NCI-H1092 (cell line): Measurements from ENCODE around the gene TCF3.

Experiments
- DNase-seq: peaks from one replicate; lab custom pipeline; 2025; lab: John Stamatoyannopoulos, UW

Gene TCF3

DNA sequence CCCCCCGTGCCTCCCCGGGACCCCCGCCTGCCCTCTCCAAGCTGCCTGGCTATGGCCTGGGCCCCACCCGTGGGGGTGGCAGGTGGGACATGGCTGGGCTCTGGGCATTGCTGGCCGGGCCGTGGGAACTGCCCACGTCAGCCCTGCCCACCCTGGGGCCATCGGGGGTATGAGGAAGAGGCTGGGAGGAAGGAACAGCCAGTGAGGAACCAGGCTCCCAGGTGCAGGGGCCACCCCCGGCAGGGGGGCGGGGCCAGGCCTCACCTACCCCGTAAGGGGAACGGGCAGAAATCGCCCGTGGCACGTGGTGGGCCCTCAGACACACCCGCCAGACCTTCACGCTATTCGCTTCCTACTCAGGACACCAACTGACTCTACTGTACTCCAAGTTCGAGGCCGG is 22.4 kb downstream of the TCF3 start:
- no peak for DNase-seq

- DNase-seq = no peak
Observed at GRCh38 chr19:1629256-1629808, 23.1 kb downstream of the TCF3 start.

GRCh38 chr19:1627194-1627593 is 25.2 kb downstream of the TCF3 start:
- no peak for DNase-seq

GRCh38 chr19:1626417-1627010 is 25.9 kb downstream of the TCF3 start:
- DNase-seq = no peak

- DNase-seq = no peak
Observed at GRCh38 chr19:1624458-1624857, 28.0 kb downstream of the TCF3 start.

DNA sequence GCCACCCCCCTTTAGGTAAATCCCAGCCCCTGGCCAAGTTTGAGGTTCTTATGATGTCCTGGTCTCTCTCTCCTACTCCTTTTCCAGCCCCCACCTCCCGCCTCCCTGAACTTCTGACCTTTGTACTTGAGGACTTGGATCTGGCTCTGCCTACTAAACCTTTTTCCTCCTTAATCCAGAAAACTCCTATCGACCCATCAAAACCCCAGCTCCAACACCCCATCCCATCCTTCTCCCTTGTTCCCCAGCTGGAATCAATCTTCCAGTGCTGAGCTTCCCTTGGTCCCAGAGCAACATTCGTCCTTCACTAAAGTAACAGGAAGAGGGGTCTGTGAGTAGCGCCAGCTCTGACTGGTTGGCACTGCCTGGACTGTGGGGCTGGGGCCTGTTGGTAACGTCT is 29.9 kb downstream of the TCF3 start:
- DNase-seq = no peak

DNA sequence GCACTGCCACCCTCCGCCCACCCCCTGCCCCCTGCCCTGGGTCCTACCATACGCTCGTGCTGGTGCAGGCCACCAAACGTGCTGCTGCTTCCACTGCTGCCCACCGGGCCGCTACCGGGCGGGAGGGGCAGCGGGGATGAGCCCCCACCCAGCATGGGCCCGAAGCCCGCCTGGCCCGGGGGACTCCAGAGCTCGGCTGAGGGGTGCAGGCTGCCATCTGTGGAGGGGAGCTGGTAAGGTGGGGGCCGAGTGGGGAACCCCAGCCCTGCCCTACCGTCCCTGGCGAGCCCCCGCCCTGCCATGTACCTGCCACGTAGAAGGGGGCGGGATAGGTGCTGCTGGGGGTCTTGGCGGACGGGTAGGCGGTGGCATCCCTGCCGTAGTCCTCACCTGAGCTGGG is 30.4 kb downstream of the TCF3 start:
- DNase-seq = no peak

GRCh38 chr19:1621574-1621973 is 30.8 kb downstream of the TCF3 start:
- no peak for DNase-seq

DNA sequence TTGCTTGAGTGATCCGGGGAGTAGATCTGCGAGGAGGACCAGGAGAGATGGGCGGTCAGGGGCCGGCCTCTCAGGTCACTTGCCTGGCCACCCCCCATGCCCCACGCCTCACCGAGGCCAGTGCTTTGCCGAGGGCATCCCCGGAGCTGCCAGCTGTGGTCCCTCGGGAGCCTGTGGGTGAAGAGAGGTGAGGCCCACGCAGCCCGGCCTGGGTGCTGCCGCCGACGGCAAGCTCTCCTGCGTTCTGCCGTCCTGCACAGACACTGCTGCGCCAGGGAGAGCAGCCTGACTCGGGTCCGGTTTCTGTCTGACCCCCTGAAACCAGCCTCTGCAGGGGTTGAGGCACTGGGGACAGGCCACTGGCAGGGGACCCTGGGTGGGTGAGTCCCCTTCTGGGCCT is 31.4 kb downstream of the TCF3 start:
- no peak for DNase-seq

DNA sequence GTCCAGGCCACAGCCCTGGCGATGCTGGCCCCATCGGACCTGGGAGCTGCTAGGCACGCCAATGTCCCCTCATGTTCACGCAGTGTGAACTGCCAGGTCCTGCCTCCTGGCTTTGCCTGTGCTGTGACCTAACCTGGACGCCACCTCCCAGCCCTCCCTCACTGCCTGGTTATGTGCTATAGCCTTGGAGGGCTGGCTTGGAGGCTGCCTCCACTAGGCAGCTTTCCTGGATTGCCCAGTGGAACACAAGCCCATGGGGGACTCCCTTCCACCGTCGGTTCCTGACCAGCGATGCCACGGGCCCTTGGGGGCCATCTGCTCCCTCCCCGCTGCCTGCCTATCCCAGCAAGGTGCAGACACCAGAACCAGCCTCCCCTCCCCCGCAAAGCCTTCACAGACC is 31.9 kb downstream of the TCF3 start:
- no peak for DNase-seq

GRCh38 chr19:1619703-1620102 is 32.7 kb downstream of the TCF3 start:
- DNase-seq = no peak

DNA sequence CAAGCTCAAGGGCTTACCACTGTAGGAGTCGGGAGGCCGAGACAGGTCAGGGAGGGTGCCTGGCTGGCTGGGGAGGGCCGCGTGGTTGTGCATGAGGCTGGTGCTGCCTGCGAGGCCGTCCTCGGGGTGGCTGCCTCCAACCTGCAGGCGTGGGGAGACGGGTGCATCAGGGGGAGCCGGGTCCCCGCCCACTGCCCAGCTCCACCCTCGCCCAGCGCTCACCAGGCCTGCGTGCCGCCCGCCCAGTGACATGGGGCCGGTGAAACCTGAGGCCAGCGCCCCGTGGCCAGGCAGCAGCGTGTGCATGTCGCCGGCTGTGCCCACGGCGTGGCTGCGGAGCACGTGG is 33.3 kb downstream of the TCF3 start:
- DNase-seq = no peak

GRCh38 chr19:1618157-1619093 is 34.0 kb downstream of the TCF3 start:
- DNase-seq = no peak

DNA sequence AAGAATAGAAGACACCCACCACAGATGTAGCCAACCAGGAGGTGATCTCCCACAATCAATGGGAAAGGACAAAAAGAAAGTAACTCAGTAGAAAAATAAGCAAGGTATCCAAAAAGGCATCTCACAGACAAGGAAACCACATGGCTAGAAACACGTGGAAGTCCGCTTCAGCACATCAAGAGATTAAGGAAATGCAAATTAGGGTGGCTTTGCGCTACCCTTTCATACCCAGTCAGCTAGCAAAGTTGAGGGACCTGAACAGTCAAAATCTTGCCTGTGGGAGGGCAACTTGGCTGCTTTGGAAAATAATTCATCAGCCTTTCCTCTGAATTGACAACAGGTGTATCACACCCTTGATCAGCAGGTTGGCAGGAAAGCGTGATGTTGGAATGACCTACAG is 35.5 kb downstream of the TCF3 start:
- DNase-seq = no peak

DNA sequence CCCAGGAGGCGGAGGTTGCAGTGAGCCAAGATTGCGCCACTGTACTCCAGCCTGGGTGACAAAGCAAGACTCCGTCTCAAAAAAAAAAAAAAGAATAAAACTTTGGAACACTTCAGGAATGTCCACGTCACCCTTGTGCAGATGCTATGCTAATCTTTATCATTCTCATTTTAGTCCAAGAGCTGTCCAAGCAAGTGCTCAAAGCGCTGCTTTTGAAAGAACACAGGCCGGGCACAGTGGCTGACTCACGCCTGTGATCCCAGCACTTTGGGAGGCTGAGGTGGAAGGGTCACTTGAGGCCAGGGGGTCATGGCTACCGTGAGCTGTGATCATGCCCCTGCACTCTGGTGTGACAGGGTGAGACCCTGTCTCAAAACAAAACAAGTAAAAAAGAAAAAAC is 36.0 kb downstream of the TCF3 start:
- DNase-seq = no peak

DNA sequence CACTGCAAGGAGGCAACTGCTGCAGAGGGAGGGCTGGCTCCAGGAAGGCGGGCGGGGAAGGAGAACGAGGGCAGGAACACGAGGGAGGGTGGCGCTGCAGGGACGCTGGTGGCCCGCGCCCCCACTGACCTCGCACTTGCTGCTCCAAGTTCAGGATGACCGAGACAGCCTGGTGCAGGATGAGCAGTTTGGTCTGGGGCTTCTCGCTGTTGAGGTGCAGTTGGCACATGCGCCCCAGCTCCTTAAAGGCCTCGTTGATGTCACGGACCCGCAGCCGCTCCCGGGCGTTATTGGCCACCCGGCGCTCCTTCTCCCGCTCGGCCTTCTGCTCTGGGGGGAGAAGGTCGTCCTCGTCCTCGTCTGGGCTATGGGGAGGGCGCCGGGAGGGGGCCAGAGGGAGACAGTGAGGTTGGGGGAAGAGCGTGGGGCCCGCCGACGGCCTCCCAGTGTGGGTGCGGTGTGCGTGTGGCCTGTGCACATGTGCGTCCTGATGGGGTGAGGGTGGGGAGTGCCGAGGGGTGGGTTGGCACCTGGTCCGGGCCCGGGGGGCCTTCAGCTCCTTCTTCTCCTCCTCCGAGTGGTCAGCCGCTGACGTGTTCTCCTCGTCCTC is 37.2 kb downstream of the TCF3 start:
- no peak for DNase-seq

DNA sequence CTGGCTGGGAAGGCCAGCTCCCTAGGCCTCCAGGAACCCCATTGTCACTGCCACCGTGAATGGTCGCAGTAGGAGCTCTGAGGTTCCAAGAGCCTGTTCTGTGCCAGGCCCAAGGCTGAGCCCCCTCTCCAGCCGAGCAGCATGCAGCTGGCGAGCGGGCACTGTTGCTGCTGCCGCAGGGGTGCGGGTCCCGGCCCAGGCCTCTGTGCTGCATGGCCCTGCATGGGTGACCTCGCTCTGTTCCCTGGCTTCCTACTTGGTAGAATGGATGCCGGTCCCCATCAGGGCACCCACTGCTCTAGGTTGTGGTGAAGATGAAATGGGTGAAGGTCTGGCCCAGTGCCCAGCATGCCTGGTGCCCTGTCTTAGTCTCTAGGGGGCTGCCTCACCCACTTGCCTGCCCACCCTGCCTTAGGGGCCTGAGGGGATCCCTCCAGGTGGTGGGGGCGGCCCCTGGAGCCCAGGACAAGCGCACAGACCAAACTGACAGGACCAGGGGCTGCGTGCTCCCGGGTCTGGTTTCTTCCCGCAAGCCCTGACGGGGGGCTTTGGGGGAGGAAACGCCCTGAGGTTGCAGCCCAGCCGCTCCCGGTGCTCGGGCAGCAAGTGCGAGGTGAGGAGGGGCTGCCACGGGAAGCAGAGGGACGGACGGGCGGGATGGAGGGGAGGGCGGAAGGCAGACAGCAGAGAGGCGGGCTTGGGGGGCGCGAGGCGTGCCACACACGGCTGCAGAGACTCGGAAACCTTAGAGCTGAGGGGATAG is 38.4 kb downstream of the TCF3 start:
- DNase-seq = no peak

DNA sequence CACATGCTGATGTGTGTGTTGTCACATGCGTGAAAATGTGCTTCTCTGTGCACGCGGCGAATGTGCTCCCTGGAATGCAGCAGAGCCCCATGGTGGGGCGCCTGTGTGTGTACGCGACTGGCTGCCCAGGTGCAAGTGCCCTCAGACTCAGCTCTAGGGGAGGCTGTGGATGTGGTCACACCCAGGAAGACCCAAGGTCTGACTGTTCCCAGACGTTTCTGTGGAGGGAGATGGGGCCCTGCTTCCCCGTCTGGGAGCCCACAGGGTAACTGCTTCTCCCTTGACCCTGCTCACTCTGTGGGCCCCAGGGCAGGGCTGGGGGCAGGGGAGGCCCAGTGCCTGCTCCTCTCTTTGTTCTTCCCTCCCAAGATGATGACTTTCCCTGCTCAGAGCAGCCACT is 39.3 kb downstream of the TCF3 start:
- no peak for DNase-seq

GRCh38 chr19:1612114-1613086 is 40.0 kb downstream of the TCF3 start:
- DNase-seq = no peak

GRCh38 chr19:1611353-1611752 is 41.1 kb downstream of the TCF3 start:
- no peak for DNase-seq

GRCh38 chr19:1610579-1610978 is 41.8 kb downstream of the TCF3 start:
- DNase-seq = no peak
